ENCODE results near the gene PWWP2A. TPM values are rescaled to one million over a fixed set of nuclear protein-coding genes. Genes with fewer than 3 reads are reported as not detected.

PWWP2A gene
- total and polyA plus RNA-seq, 2 experiments from 2014 or later: 51.5 to 81.6 TPM

DNA sequence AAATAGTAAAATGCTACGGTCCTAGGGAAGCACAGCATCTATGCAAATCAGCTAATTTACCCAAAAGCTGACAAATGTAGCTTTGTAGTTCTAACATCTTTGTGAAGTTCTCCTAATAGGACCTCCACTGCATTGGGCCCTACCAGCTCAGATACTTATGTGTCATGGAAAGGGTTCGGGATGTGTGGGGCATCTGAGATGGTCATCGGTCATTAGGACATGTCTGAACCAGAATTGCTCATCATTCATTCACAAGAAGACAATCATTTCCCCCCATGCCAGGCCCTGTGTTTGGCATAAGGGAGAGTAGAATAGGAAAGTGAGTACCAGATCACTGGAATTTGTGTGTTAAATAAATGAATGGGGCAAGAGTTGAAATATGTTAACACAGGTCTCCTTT lies 35.7 kb downstream of the PWWP2A start:
- Histone ChIP-seq H3K4me1 (ENCODE audit: insufficient read depth) (peaks cover 19% of the 10 kb centered on the region), H3K4me2 (0 out of 2 replicates have a peak overlapping the region, but pooled peaks have one; percentile 13), H3K36me3 (ENCODE audit: insufficient read depth) (no peaks in the 10 kb centered on the region; the same call in 1 of the 2 replicates), H3K79me2 (replicated peaks; ENCODE audit: insufficient read depth) (0 out of 2 replicates have a peak, but pooled peaks cover 4% of the 10 kb centered on the region), H4K20me1 (replicated peaks; ENCODE audit: insufficient read depth) (no peaks in the 10 kb centered on the region), H3K27me3 (ENCODE audit: insufficient read depth) (no peaks in the 10 kb centered on the region), H3K9me2 (ENCODE audit: insufficient read depth) (no peaks in the 10 kb centered on the region), H3F3A (replicated peaks; ENCODE audit: low read depth) (no peaks in the 10 kb centered on the region), H2AFZ (no peak overlapping the region), H3K4me3 (no peak overlapping the region), H3K27ac (ENCODE audit: low read depth) (0 out of 2 replicates have a peak overlapping the region, but pooled peaks have one; percentile 21)
- TF ChIP-seq POLR2AphosphoS5 (IDR thresholded peaks at IDR 0.05; ENCODE audit: low read depth) (0 out of 2 replicates have a peak, but pooled peaks have one; percentile 26), NANOG (IDR thresholded peaks at IDR 0.05; ENCODE audit: borderline replicate concordance) (no peak)
- H3K9me3 Mint-ChIP-seq: no peaks in the 10 kb centered on the region
- H3K27me3 Mint-ChIP-seq (ENCODE audit: insufficient read depth, low read depth, poor library complexity): peaks cover 3% of the 10 kb centered on the region
- no peak overlapping the region for H3K4me3 Mint-ChIP-seq
- H3K36me3 Mint-ChIP-seq (ENCODE audit: low read depth): peaks cover 2% of the 10 kb centered on the region; the same call in 2 of the 3 replicates
- H3K27ac Mint-ChIP-seq: 0 out of 2 replicates have a peak overlapping the region, but pooled peaks have one; percentile 16
- ATAC-seq: no peak
- H3K4me1 Mint-ChIP-seq: peaks cover 23% of the 10 kb centered on the region
- DNase-seq (ENCODE audit: low spot score): no peak

DNA sequence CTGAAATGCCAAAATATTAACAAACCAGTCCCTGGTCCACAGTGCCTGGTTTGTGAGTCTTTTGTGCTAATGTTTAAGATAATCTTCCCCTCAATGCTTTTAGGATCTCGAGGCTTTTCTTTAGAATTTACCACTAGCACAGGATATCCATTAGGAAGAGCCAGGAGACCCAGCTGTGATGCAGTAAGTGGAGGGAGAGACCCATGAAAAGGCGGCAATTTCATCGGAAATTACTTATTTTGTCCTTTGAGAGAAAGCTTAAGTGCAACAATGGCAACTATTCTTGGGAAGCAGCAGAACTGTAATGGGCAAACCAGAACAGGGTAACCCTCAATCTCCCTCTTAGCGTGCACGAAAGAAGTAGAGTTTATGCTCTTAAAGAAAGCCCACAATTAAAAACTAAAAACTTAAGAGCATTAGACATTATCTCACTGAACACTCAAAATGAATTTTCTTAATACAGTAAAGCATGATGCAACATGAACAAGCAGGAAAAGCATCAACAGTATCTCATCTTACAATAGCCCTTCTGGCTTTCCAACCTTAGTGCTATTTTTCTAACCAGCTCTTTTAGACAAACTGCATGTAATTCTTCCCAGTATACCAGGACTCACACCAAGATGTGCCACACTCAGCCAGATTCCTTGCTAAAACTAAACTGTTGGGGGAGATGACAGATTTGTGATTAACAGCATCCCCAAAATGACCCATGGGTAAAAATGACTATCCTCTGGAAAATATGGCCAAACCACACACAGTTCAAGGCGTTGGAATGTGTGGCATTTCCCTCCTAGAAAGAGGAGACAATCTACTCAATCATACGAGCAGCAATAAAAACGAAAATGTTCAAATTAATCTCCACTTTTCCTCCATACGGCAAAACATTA lies 36.4 kb downstream of the PWWP2A start:
- Mint-ChIP-seq H3K4me1 (peaks cover 23% of the 10 kb centered on the region), H3K9me3 (no peaks in the 10 kb centered on the region), H3K4me3 (no peak overlapping the region), H3K27me3 (ENCODE audit: insufficient read depth, low read depth, poor library complexity) (peaks cover 3% of the 10 kb centered on the region), H3K27ac (peak overlapping the region; percentile 64; the same call in 1 of the 2 replicates), H3K36me3 (ENCODE audit: low read depth) (peaks cover 5% of the 10 kb centered on the region)
- H3K27me3 ChIP-seq (ENCODE audit: insufficient read depth): no peaks in the 10 kb centered on the region
- ATAC-seq: no peak
- peaks cover 19% of the 10 kb centered on the region for H3K4me1 ChIP-seq (ENCODE audit: insufficient read depth)
- DNase-seq (ENCODE audit: low spot score): peak; percentile 21
- H3K9me2 ChIP-seq (ENCODE audit: insufficient read depth): no peaks in the 10 kb centered on the region
- H4K20me1 ChIP-seq (replicated peaks; ENCODE audit: insufficient read depth): no peaks in the 10 kb centered on the region
- peak overlapping the region; percentile 22 for H3K4me2 ChIP-seq
- H3K36me3 ChIP-seq (ENCODE audit: insufficient read depth): no peaks in the 10 kb centered on the region; the same call in 1 of the 2 replicates
- H3K27ac ChIP-seq (ENCODE audit: low read depth): peak overlapping the region; percentile 74
- no peak overlapping the region for H3K4me3 ChIP-seq
- H2AFZ ChIP-seq: no peak overlapping the region
- H3K79me2 ChIP-seq (replicated peaks; ENCODE audit: insufficient read depth): 0 out of 2 replicates have a peak, but pooled peaks cover 4% of the 10 kb centered on the region
- H3F3A ChIP-seq (replicated peaks; ENCODE audit: low read depth): no peaks in the 10 kb centered on the region
- no peak for TF ChIP-seq POLR2AphosphoS5 (IDR thresholded peaks at IDR 0.05; ENCODE audit: low read depth)
- no peak for TF ChIP-seq STAT1 (IDR thresholded peaks at IDR 0.05; ENCODE audit: unreplicated experiment)
- no peak for TF ChIP-seq JUNB (IDR thresholded peaks at IDR 0.05; ENCODE audit: unreplicated experiment)
- TF ChIP-seq, protein P1, sequence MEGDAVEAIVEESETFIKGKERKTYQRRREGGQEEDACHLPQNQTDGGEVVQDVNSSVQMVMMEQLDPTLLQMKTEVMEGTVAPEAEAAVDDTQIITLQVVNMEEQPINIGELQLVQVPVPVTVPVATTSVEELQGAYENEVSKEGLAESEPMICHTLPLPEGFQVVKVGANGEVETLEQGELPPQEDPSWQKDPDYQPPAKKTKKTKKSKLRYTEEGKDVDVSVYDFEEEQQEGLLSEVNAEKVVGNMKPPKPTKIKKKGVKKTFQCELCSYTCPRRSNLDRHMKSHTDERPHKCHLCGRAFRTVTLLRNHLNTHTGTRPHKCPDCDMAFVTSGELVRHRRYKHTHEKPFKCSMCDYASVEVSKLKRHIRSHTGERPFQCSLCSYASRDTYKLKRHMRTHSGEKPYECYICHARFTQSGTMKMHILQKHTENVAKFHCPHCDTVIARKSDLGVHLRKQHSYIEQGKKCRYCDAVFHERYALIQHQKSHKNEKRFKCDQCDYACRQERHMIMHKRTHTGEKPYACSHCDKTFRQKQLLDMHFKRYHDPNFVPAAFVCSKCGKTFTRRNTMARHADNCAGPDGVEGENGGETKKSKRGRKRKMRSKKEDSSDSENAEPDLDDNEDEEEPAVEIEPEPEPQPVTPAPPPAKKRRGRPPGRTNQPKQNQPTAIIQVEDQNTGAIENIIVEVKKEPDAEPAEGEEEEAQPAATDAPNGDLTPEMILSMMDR (conservative IDR thresholded peaks at IDR 0.05; ENCODE audit: low read depth in 2 of 2): no peak
- no peak for TF ChIP-seq NANOG (IDR thresholded peaks at IDR 0.05; ENCODE audit: borderline replicate concordance)
- TF ChIP-seq, protein P2, sequence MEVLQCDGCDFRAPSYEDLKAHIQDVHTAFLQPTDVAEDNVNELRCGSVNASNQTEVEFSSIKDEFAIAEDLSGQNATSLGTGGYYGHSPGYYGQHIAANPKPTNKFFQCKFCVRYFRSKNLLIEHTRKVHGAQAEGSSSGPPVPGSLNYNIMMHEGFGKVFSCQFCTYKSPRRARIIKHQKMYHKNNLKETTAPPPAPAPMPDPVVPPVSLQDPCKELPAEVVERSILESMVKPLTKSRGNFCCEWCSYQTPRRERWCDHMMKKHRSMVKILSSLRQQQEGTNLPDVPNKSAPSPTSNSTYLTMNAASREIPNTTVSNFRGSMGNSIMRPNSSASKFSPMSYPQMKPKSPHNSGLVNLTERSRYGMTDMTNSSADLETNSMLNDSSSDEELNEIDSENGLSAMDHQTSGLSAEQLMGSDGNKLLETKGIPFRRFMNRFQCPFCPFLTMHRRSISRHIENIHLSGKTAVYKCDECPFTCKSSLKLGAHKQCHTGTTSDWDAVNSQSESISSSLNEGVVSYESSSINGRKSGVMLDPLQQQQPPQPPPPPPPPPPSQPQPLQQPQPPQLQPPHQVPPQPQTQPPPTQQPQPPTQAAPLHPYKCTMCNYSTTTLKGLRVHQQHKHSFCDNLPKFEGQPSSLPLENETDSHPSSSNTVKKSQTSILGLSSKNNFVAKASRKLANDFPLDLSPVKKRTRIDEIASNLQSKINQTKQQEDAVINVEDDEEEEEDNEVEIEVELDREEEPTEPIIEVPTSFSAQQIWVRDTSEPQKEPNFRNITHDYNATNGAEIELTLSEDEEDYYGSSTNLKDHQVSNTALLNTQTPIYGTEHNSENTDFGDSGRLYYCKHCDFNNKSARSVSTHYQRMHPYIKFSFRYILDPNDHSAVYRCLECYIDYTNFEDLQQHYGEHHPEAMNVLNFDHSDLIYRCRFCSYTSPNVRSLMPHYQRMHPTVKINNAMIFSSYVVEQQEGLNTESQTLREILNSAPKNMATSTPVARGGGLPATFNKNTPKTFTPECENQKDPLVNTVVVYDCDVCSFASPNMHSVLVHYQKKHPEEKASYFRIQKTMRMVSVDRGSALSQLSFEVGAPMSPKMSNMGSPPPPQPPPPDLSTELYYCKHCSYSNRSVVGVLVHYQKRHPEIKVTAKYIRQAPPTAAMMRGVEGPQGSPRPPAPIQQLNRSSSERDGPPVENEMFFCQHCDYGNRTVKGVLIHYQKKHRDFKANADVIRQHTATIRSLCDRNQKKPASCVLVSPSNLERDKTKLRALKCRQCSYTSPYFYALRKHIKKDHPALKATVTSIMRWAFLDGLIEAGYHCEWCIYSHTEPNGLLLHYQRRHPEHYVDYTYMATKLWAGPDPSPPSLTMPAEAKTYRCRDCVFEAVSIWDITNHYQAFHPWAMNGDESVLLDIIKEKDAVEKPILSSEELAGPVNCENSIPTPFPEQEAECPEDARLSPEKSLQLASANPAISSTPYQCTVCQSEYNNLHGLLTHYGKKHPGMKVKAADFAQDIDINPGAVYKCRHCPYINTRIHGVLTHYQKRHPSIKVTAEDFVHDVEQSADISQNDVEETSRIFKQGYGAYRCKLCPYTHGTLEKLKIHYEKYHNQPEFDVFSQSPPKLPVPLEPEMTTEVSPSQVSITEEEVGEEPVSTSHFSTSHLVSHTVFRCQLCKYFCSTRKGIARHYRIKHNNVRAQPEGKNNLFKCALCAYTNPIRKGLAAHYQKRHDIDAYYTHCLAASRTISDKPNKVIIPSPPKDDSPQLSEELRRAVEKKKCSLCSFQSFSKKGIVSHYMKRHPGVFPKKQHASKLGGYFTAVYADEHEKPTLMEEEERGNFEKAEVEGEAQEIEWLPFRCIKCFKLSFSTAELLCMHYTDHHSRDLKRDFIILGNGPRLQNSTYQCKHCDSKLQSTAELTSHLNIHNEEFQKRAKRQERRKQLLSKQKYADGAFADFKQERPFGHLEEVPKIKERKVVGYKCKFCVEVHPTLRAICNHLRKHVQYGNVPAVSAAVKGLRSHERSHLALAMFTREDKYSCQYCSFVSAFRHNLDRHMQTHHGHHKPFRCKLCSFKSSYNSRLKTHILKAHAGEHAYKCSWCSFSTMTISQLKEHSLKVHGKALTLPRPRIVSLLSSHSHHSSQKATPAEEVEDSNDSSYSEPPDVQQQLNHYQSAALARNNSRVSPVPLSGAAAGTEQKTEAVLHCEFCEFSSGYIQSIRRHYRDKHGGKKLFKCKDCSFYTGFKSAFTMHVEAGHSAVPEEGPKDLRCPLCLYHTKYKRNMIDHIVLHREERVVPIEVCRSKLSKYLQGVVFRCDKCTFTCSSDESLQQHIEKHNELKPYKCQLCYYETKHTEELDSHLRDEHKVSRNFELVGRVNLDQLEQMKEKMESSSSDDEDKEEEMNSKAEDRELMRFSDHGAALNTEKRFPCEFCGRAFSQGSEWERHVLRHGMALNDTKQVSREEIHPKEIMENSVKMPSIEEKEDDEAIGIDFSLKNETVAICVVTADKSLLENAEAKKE (CRISPR knock-in tag; IDR thresholded peaks at IDR 0.05): no peak
- TF ChIP-seq ZNF114 (CRISPR knock-in tag; IDR thresholded peaks at IDR 0.05): no peak
